ENCODE results near the gene SHF. TPM values are rescaled to one million over a fixed set of nuclear protein-coding genes. Genes with fewer than 3 reads are reported as not detected.

The SHF gene
- total RNA-seq, 1 experiment from 2014 or later = 21.7 TPM

DNA sequence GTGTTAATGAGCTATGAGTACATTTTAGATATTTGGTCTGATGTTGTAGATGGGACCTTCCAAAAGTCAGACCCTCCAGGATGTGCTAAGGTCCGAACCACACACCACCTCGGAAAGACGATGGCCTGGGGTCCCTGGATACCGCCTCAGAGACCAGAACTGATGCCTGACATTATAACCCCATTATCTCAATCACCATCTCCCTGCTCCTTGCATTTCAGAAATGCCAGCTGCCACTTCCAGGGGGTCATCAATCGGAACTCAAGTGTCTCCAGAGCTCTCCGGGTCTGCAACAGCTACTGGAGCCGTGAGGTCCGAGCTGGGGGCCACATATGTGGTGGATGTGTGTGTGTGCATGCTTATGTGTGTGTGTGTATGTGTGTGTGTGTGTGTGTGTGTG lies 50.1 kb downstream of the SHF start:
- H3K18ac ChIP-seq (ENCODE audit: insufficient read length, low read depth, low read length) = no peak overlapping the region
- no peaks in the 10 kb centered on the region for H3K9me3 ChIP-seq (ENCODE audit: control insufficient read depth, low read depth, low read length)
- no peak overlapping the region for H3K4me2 ChIP-seq (ENCODE audit: insufficient read depth, insufficient read length, low read length)
- no peaks in the 10 kb centered on the region for H3K79me1 ChIP-seq (ENCODE audit: insufficient read depth, low read depth, low read length, poor library complexity, severe bottlenecking)
- H3K14ac ChIP-seq (ENCODE audit: insufficient read depth, low read length) = no peak overlapping the region; the same call in 1 of the 2 replicates
- H3K56ac ChIP-seq (ENCODE audit: insufficient read length, low read depth, low read length) = no peak overlapping the region
- TF ChIP-seq CTCF (conservative IDR thresholded peaks at IDR 0.05) = no peak
- H4K91ac ChIP-seq (ENCODE audit: insufficient read length, low read depth, low read length) = no peak overlapping the region
- peaks cover 49% of the 10 kb centered on the region for H3K27me3 Mint-ChIP-seq (ENCODE audit: low read depth)
- no peak overlapping the region for H4K5ac ChIP-seq (ENCODE audit: insufficient read length, low read depth, low read length)
- H3K23ac ChIP-seq (ENCODE audit: insufficient read length, low read depth, low read length) = no peak overlapping the region
- H3K4ac ChIP-seq (ENCODE audit: low read depth, low read length) = no peak overlapping the region
- H3K79me2 ChIP-seq (ENCODE audit: insufficient read depth, low read length) = no peaks in the 10 kb centered on the region
- H3K4me3 Mint-ChIP-seq = no peak overlapping the region
- H2BK120ac ChIP-seq (ENCODE audit: low read depth, low read length, poor library complexity, severe bottlenecking) = no peak overlapping the region
- peaks cover 36% of the 10 kb centered on the region for H3K27me3 ChIP-seq (ENCODE audit: insufficient read depth, low read length)
- H4K20me1 ChIP-seq (ENCODE audit: control insufficient read depth, insufficient read depth, insufficient read length) = no peaks in the 10 kb centered on the region
- H2BK5ac ChIP-seq (ENCODE audit: insufficient read length, low read length) = no peak overlapping the region
- no peak overlapping the region for H3K27ac Mint-ChIP-seq
- H2AFZ ChIP-seq (ENCODE audit: low read length) = no peak overlapping the region
- H3K9ac ChIP-seq (ENCODE audit: extremely low read depth, insufficient read length, low read length) = no peak overlapping the region
- H3K9me3 Mint-ChIP-seq = no peaks in the 10 kb centered on the region; a peak in 1 of 5 replicates
- H3K4me1 Mint-ChIP-seq = peaks cover 7 to 11% of the 10 kb centered on the region in 2 experiments; a peak in 3 of 4 replicates
- H2BK12ac ChIP-seq (ENCODE audit: insufficient read length, low read depth, low read length) = no peak overlapping the region
- H3K4me1 ChIP-seq (ENCODE audit: insufficient read depth, low read length) = no peaks in the 10 kb centered on the region; the same call in 1 of the 2 replicates
- no peaks in the 10 kb centered on the region for H3K23me2 ChIP-seq (ENCODE audit: insufficient read length, low read depth, low read length, poor library complexity, severe bottlenecking)
- H2BK20ac ChIP-seq (ENCODE audit: low read depth, low read length, poor library complexity, severe bottlenecking) = no peak overlapping the region
- DNase-seq = no peak
- H4K8ac ChIP-seq (replicated peaks; ENCODE audit: insufficient read length, low read depth, low read length) = no peak overlapping the region
- no peak overlapping the region for H2AK5ac ChIP-seq (ENCODE audit: insufficient read length, low read length)
- peaks cover 0 to 1% (median 0%) of the 10 kb centered on the region in 3 experiments; a peak in 1 of 7 replicates for H3K36me3 Mint-ChIP-seq (ENCODE audit: insufficient read depth in 1 of 3, low read depth in 3 of 3)
- no peak overlapping the region for H2BK15ac ChIP-seq (ENCODE audit: low read depth, low read length)
- H3T11ph ChIP-seq (ENCODE audit: low read length) = no peak overlapping the region
- no peak overlapping the region for H3K27ac ChIP-seq (ENCODE audit: insufficient read length, low read depth, low read length)
- WGBS (ENCODE audit: extremely low coverage, insufficient read length, low lambda C conversion rate) = no CpG with 5 or more reads among the region's 8 CpGs
